SH-SY5Y (cell line): Measurements from ENCODE around the gene B3GNT4.

Experiments used
- GATA2 ChIP-seq: IDR thresholded peaks from 2 replicates; pipeline ENCODE4 v1.6.1; 2011; ENCODE audit warnings: mild to moderate bottlenecking, low read depth, low read length
- GATA3 ChIP-seq: IDR thresholded peaks from 2 replicates; pipeline ENCODE4 v1.6.1; 2011; ENCODE audit warnings: low read depth, mild to moderate bottlenecking, low read length, moderate library complexity

GRCh38 chr12:122208073-122208820 is 4.7 kb downstream of the B3GNT4 start:
- TF ChIP-seq GATA2 (no peak), GATA3 (no peak)
